ENCODE measurements around the gene CD72.

CD72 gene

DNA sequence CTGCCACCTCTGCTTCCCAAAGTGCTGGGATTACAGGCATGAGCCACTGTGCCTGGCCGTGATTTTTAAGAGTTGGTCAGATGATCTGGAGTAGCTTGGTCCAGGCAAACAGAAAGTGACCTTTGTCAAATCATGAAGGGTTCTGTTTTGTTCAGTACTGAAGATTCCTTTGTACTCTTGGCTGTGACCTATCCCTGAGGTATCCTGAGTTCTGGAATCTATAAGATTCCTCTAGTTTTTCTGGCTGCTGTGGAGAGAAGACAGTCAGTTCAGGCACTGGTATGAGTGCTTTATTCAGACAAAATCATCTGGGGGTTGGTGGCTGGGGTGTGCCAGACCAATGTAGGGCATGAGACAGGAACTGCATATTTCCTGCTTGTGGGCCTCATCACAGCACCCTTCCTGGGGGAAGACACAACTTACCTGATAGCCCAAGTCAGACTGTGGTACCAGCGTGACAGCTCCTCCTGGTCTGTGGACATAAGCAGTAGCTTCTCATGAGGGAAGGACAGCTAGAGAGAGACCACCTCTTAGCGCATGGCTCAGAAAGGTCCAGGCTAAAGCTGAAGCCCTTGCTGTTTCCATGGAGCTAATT is 43.6 kb upstream of the CD72 start:
- TF ChIP-seq, protein P1, sequence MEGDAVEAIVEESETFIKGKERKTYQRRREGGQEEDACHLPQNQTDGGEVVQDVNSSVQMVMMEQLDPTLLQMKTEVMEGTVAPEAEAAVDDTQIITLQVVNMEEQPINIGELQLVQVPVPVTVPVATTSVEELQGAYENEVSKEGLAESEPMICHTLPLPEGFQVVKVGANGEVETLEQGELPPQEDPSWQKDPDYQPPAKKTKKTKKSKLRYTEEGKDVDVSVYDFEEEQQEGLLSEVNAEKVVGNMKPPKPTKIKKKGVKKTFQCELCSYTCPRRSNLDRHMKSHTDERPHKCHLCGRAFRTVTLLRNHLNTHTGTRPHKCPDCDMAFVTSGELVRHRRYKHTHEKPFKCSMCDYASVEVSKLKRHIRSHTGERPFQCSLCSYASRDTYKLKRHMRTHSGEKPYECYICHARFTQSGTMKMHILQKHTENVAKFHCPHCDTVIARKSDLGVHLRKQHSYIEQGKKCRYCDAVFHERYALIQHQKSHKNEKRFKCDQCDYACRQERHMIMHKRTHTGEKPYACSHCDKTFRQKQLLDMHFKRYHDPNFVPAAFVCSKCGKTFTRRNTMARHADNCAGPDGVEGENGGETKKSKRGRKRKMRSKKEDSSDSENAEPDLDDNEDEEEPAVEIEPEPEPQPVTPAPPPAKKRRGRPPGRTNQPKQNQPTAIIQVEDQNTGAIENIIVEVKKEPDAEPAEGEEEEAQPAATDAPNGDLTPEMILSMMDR (IDR thresholded peaks at IDR 0.05), result no peak
- no peak overlapping the region for H3K4me3 ChIP-seq
- no peak for DNase-seq (ENCODE audit: low spot score)
- H3K27ac ChIP-seq, result peak overlapping the region; percentile 99

DNA sequence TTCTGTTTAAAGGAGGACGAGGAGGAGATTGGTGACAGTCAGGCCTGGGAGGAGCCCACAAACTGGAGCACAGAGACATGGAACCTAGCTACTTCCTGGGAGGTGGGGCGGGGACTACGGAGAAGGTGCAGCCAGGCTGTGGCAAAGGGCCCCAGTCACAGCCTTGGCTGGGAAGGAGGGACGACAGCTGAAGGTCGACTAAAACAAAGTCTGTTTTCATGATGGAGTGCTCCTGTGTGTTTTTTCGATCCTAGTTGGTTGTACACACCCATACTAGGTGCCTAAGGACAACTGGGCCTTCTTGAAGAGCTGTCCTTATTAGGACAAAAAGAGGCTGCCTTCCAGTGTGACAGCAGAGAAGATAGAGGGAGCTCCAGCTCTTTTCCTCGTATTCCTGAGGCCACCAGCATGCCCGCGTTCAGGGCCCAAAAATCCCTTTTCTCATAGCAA is 42.8 kb upstream of the CD72 start:
- DNase-seq (ENCODE audit: low spot score), result no peak
- H3K27ac ChIP-seq, result peak overlapping the region; percentile 99
- peak overlapping the region; percentile 95 for H3K4me3 ChIP-seq
- TF ChIP-seq, protein P1 (IDR thresholded peaks at IDR 0.05), result no peak

DNA sequence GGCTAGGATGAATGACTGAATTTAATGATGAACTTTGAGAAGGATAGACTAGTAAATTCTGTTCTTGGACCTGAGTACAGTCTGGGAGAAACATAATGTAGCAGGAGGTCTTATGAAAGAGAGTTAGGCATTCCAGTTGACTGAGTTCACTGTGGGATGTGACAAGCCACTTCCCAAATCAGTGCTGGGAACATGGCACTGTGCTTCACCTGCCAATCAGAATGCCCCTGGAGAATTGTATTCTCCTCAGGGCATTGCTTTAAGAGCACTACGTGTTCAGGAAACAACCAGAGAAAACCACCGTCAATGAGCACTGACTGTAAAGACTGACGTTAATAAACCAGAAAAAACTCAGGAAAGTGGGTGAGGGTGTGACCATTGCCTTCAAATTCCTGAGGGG is 41.1 kb upstream of the CD72 start:
- Histone ChIP-seq H3K27ac (peak overlapping the region; percentile 99), H3K4me3 (peak overlapping the region; percentile 95)
- TF ChIP-seq, protein P1 (IDR thresholded peaks at IDR 0.05), result no peak
- no peak for DNase-seq (ENCODE audit: low spot score)

DNA sequence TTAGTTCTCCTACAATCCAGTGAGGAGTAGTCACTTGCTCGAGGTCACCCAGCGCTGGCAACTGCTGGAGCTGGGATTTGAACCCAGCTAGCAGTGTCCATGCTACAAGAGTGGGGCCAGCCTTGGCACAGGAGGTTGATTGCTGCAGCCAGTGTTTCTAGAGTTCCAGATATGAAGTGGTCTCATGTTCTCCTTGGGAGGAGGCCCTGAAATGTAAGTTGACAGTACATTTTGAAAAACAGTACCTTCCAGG is 40.7 kb upstream of the CD72 start:
- TF ChIP-seq, protein P1 (IDR thresholded peaks at IDR 0.05), result no peak
- H3K27ac ChIP-seq, result peak overlapping the region; percentile 99
- DNase-seq (ENCODE audit: low spot score), result no peak
- peak overlapping the region; percentile 95 for H3K4me3 ChIP-seq

DNA sequence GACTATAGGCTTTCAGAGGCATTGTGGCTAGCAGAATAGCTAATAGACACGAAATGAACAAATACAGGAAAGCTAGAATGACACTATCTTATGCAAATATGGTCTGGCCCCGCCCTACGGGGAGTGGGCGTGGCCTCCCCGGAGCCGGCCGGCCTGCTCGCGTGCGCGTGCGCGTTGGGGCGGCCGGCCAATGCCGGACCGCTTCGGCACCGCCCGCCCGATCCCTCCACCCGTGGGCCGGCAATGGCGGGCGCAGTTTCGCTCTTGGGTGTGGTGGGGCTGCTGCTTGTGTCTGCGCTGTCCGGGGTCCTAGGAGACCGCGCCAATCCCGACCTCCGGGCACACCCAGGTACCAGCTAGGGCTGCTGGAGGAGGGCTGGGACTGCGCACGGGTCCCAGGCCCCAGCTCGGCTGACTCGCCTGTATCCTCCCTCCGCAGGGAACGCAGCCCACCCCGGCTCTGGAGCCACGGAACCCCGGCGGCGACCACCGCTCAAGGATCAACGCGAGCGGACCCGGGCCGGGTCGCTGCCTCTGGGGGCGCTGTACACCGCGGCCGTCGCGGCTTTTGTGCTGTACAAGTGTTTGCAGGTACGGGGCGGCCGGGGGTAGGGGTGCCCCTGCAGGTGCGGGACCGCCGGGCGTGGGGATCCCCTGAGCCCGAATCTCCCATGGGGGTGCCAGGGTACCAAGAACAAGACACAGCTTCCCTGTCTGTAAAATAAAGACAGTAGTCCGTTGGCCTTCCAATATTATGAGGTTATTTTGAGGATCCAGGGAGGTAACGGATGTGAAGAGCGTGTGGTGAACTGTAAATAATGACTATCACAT is 40.1 kb upstream of the CD72 start, which contains the start of gene CCDC107:
TSS of gene CCDC107 (plus strand) at position 156 of the 831 bp plus-strand sequence. CDS start at position 244, 88 bp downstream.
- TF ChIP-seq, protein P1 (IDR thresholded peaks at IDR 0.05), result peak; percentile 23
- Histone ChIP-seq H3K27ac (peak within 1 kb of the TSS; percentile 99), H3K4me3 (peak within 1 kb of the TSS; percentile 95)
- no peak for DNase-seq (ENCODE audit: low spot score)

DNA sequence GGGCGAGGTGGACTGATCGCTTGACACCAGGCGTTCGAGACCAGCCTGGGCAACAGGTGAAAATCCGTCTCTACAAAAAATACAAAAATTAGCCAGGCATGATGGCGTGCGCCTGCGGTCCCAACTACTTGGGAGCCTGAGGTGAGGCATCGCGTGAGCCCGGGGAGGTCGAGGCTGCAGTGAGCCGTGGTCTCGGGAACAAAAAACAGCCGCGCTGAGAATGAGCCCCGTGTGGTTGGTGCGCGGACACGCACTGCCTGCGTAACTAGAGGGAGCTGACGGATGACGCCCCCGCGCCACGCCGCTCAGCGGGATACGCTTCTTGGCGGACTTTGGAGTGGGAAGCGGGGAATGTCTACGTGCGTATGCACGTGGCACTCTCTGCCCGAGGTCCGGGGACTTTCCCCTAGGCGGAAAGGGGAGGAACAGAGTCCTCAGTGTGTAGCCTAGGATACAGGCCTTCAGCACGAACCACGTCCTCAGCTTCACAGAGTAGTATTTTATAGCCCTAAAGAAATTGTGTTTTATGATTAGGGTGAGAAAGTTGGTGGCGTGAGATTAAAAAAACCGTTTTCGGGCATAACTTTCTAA is 39.4 kb upstream of the CD72 start, which contains the start of gene RMRP:
TSS of gene RMRP (minus strand) at position 474 of the 591 bp plus-strand sequence.
- peak within 1 kb of the TSS; percentile 95 for H3K4me3 ChIP-seq
- TF ChIP-seq, protein P1 (IDR thresholded peaks at IDR 0.05), result no peak
- peak within 1 kb of the TSS; percentile 99 for H3K27ac ChIP-seq
- DNase-seq (ENCODE audit: low spot score), result peak; percentile 99

Measured in coronary artery (tissue), 2 donors.